GM12875 (cell line): ENCODE results near the gene SEPTIN6.
A peak's percentile ranks its signal among the peaks of the same experiment; 100 is the strongest.

Source experiments
- H3K4me3 ChIP-seq: one replicate; pipeline ENCODE4 v1.5.1; 2011; ENCODE audit warnings: low read depth, low read length, control low read depth
- TF ChIP-seq, protein P1 (sequence below): IDR thresholded peaks from 2 replicates; pipeline ENCODE4 v1.5.1; 2011; ENCODE audit warnings: low read depth, mild to moderate bottlenecking, control low read depth, inconsistent platforms, low read length, moderate library complexity, borderline replicate concordance; ENCODE audit not compliant: insufficient read depth

SEPTIN6 gene

DNA sequence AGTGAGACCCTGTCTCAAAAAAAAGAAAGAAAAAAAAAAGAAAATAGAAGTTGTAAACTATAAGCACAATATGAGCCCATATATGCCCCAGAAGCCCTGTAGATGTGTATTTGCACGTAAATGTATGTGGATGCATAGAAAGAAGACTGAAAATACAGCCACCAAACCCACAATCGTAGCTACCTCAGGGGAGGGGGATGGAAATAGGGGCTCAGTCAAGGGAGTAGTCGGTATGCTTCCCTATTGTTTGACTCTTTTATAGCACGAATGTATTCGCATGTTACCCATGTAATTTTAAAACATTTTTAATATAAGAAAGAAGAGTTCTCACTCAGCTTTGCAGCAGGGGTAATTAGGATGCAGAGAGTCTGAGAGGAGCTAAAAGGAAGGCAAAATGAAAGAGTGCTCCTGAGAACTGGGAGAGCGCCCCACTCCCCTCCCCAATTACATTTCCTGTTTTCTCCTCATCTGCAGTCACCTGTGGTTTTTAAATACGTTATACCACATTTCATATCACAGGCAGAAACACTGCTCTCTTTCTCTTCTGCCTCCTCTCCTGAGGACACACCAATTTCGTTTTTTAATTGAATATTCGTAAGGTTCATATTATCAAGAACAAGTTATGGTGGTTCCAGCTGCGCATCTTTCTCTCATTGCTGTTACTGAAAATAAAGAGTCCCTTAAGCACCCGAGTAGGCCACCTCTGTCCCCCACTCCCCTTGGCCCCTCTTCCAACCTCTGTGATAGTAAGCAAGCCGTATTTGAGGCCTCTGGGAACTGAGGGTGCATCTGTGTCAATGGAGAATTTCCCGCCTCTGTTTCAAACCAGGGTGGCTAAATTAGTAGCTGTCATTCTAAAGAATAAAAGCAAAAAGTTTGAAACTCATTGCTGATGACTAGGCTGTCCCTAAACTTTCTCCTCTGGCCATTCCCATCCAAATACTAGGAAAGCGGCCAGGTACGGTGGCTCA lies 10.7 kb downstream of the SEPTIN6 start:
- TF ChIP-seq, protein P1, sequence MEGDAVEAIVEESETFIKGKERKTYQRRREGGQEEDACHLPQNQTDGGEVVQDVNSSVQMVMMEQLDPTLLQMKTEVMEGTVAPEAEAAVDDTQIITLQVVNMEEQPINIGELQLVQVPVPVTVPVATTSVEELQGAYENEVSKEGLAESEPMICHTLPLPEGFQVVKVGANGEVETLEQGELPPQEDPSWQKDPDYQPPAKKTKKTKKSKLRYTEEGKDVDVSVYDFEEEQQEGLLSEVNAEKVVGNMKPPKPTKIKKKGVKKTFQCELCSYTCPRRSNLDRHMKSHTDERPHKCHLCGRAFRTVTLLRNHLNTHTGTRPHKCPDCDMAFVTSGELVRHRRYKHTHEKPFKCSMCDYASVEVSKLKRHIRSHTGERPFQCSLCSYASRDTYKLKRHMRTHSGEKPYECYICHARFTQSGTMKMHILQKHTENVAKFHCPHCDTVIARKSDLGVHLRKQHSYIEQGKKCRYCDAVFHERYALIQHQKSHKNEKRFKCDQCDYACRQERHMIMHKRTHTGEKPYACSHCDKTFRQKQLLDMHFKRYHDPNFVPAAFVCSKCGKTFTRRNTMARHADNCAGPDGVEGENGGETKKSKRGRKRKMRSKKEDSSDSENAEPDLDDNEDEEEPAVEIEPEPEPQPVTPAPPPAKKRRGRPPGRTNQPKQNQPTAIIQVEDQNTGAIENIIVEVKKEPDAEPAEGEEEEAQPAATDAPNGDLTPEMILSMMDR: no peak
- H3K4me3 ChIP-seq: peak overlapping the region; percentile 16

GRCh38 chrX:119677654-119677981 lies 15.3 kb downstream of the SEPTIN6 start:
- no peak overlapping the region for H3K4me3 ChIP-seq
- TF ChIP-seq, protein P1: no peak

- H3K4me3 ChIP-seq: no peak overlapping the region
- TF ChIP-seq, protein P1: no peak
Observed at GRCh38 chrX:119676949-119677653, 15.9 kb downstream of the SEPTIN6 start.

DNA sequence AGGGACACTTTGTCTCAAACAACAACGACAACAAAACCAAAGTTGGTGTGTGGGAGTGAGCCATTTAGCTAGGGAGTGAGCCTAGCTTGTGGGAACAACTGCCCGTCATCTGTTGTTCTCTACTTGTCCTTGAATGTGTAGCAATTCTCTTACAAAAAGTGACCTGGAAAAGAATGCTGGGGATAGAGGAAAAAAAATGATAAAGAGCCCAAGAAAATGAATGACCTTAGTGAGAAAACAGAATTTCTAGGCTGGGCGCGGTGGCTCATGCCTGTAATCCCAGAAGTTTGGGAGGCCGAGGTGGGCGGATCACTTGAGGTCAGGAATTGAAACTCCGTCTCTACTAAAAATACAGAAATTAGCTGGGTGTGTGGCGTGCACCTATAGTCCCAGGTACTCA lies 19.6 kb downstream of the SEPTIN6 start:
- TF ChIP-seq, protein P1: no peak
- H3K4me3 ChIP-seq: no peak overlapping the region

- TF ChIP-seq, protein P1: no peak
- no peak overlapping the region for H3K4me3 ChIP-seq
Observed at GRCh38 chrX:119672426-119672825, 20.5 kb downstream of the SEPTIN6 start.

- TF ChIP-seq, protein P1: no peak
- H3K4me3 ChIP-seq: no peak overlapping the region
Observed at GRCh38 chrX:119669424-119670037, 23.4 kb downstream of the SEPTIN6 start.
